ENCODE data around the gene KIAA1614.
"Not testable (repeated sequence)": the region's sequence is repeated elsewhere in the genome, so short reads cannot be mapped to it uniquely, and the experiment has no call there.

Gene KIAA1614

GRCh38 chr1:180961622-180962021 lies 48.9 kb downstream of the KIAA1614 start:
- no peak for TF ChIP-seq CTCF (IDR thresholded peaks at IDR 0.05; ENCODE audit: insufficient read depth, low read depth, low read length, missing control alignments)
- H3K4me3 ChIP-seq (ENCODE audit: low read depth, low read length), result no peak overlapping the region
- no peak for DNase-seq (ENCODE audit: low read depth)

GRCh38 chr1:180962178-180962577 lies 49.5 kb downstream of the KIAA1614 start:
- H3K4me3 ChIP-seq (ENCODE audit: low read depth, low read length), result no peak overlapping the region
- no peak for DNase-seq (ENCODE audit: low read depth)
- TF ChIP-seq CTCF (IDR thresholded peaks at IDR 0.05; ENCODE audit: insufficient read depth, low read depth, low read length, missing control alignments), result no peak

GRCh38 chr1:180964056-180964455 lies 51.4 kb downstream of the KIAA1614 start:
- no peak for TF ChIP-seq CTCF (IDR thresholded peaks at IDR 0.05; ENCODE audit: insufficient read depth, low read depth, low read length, missing control alignments)
- no peak overlapping the region for H3K4me3 ChIP-seq (ENCODE audit: low read depth, low read length)
- DNase-seq (ENCODE audit: low read depth), result no peak

- no peak for TF ChIP-seq CTCF (IDR thresholded peaks at IDR 0.05; ENCODE audit: insufficient read depth, low read depth, low read length, missing control alignments)
- DNase-seq (ENCODE audit: low read depth), result no peak
- H3K4me3 ChIP-seq (ENCODE audit: low read depth, low read length), result no peak overlapping the region
Observed at GRCh38 chr1:180964595-180964994, 51.9 kb downstream of the KIAA1614 start.

- TF ChIP-seq CTCF (IDR thresholded peaks at IDR 0.05; ENCODE audit: insufficient read depth, low read depth, low read length, missing control alignments), result no peak
- peak; percentile 9 for DNase-seq (ENCODE audit: low read depth)
- no peak overlapping the region for H3K4me3 ChIP-seq (ENCODE audit: low read depth, low read length)
Observed at GRCh38 chr1:180966312-180966711, 53.6 kb downstream of the KIAA1614 start.

GRCh38 chr1:180966744-180967536 lies 54.2 kb downstream of the KIAA1614 start:
- H3K4me3 ChIP-seq (ENCODE audit: low read depth, low read length), result no peak overlapping the region
- no peak for TF ChIP-seq CTCF (IDR thresholded peaks at IDR 0.05; ENCODE audit: insufficient read depth, low read depth, low read length, missing control alignments)
- DNase-seq (ENCODE audit: low read depth), result no peak

- no peak for DNase-seq (ENCODE audit: low read depth)
- no peak for TF ChIP-seq CTCF (IDR thresholded peaks at IDR 0.05; ENCODE audit: insufficient read depth, low read depth, low read length, missing control alignments)
- H3K4me3 ChIP-seq (ENCODE audit: low read depth, low read length), result no peak overlapping the region
Observed at GRCh38 chr1:180967558-180967957, 54.9 kb downstream of the KIAA1614 start.

GRCh38 chr1:180968834-180969233 lies 56.1 kb downstream of the KIAA1614 start:
- not testable (repeated sequence) for H3K4me3 ChIP-seq (ENCODE audit: low read depth, low read length); DNase-seq (ENCODE audit: low read depth)

All from GM12865 (cell line).